GM18526 (cell line): ENCODE results near the gene ARHGAP22.

Experiments used
- POLR2A ChIP-seq: IDR thresholded peaks from 3 replicates; pipeline ENCODE4 v1.6.1; 2011; ENCODE audit not compliant: insufficient read length; ENCODE audit errors: extremely low read depth

The ARHGAP22 gene

GRCh38 chr10:48511875-48512231 is 93.0 kb downstream of the ARHGAP22 start:
- no peak for TF ChIP-seq POLR2A

GRCh38 chr10:48511066-48511874 is 93.6 kb downstream of the ARHGAP22 start:
- no peak for TF ChIP-seq POLR2A

GRCh38 chr10:48509974-48510692 is 94.7 kb downstream of the ARHGAP22 start:
- no peak for TF ChIP-seq POLR2A

- TF ChIP-seq POLR2A: no peak
Measured at GRCh38 chr10:48508791-48509772, 95.8 kb downstream of the ARHGAP22 start.

GRCh38 chr10:48507933-48508790 is 96.7 kb downstream of the ARHGAP22 start:
- no peak for TF ChIP-seq POLR2A

- TF ChIP-seq POLR2A: no peak
Measured at GRCh38 chr10:48507494-48507893, 97.4 kb downstream of the ARHGAP22 start.

- no peak for TF ChIP-seq POLR2A
Measured at GRCh38 chr10:48506147-48506917, 98.5 kb downstream of the ARHGAP22 start.

- no peak for TF ChIP-seq POLR2A
Measured at GRCh38 chr10:48505394-48506112, 99.3 kb downstream of the ARHGAP22 start.

GRCh38 chr10:48504141-48504885 is 100.6 kb downstream of the ARHGAP22 start:
- TF ChIP-seq POLR2A: no peak

GRCh38 chr10:48503293-48503911 is 101.5 kb downstream of the ARHGAP22 start:
- TF ChIP-seq POLR2A: no peak

GRCh38 chr10:48502791-48503190 is 102.1 kb downstream of the ARHGAP22 start:
- TF ChIP-seq POLR2A: no peak
